Fibroblast of lung (primary cell): Measurements from ENCODE around the gene TAF8. TPM values are rescaled to one million over a fixed set of nuclear protein-coding genes. Genes with fewer than 3 reads are reported as not detected.
"Not testable (repeated sequence)": the region's sequence is repeated elsewhere in the genome, so short reads cannot be mapped to it uniquely, and the experiment has no call there.

Experiments used
- DNase-seq, 2 donors: peaks; one replicate each; pipeline versions ENCODE4 v3.0.0 to v3.0.0-alpha.2; 2010; ENCODE audit warnings: low read depth in 2 of 2
- H2AFZ ChIP-seq: 2 replicates; pipeline ENCODE4 v1.5.1; 2012; ENCODE audit warnings: low read length, control low read depth, inconsistent platforms
- H3K27ac ChIP-seq: 2 replicates; pipeline ENCODE4 v1.5.1; 2011; ENCODE audit warnings: low read length, control low read depth; ENCODE audit not compliant: insufficient read depth
- H3K27me3 ChIP-seq: 2 replicates; pipeline ENCODE4 v1.5.1; 2011; ENCODE audit warnings: mild to moderate bottlenecking, low read length; ENCODE audit not compliant: control insufficient read depth, insufficient read depth
- H3K36me3 ChIP-seq: 2 replicates; pipeline ENCODE4 v1.5.1; 2011; ENCODE audit warnings: low read length; ENCODE audit not compliant: control insufficient read depth, insufficient read depth
- H3K4me1 ChIP-seq: 2 replicates; pipeline ENCODE4 v1.5.1; 2011; ENCODE audit warnings: low read length; ENCODE audit not compliant: control insufficient read depth, insufficient read depth; ENCODE audit errors: extremely low read depth
- H3K4me2 ChIP-seq: 2 replicates; pipeline ENCODE4 v1.5.1; 2011; ENCODE audit warnings: low read length, control low read depth; ENCODE audit not compliant: insufficient read depth; ENCODE audit errors: extremely low read depth
- H3K4me3 ChIP-seq, 4 experiments: fragments of 200-600 bp in 1 of 4; sonication (generic) in 1 of 4; replicated peaks in 1 of 4; 2 replicates each; pipeline ENCODE4 v1.5.1; 2011 to 2016; ENCODE audit warnings: low read length in 4 of 4, low read depth in 3 of 4, mild to moderate bottlenecking in 3 of 4, control low read depth in 2 of 4, inconsistent platforms in 1 of 4, mixed read lengths in 1 of 4; ENCODE audit not compliant: insufficient read depth in 1 of 4; ENCODE audit errors: control extremely low read depth in 1 of 4
- H3K79me2 ChIP-seq: 2 replicates; pipeline ENCODE4 v1.5.1; 2012; ENCODE audit warnings: mild to moderate bottlenecking, low read length, inconsistent platforms; ENCODE audit not compliant: control insufficient read depth, insufficient read depth
- H3K9ac ChIP-seq: 2 replicates; pipeline ENCODE4 v1.5.1; 2011; ENCODE audit warnings: mild to moderate bottlenecking, low read length, control low read depth; ENCODE audit not compliant: insufficient read depth
- H3K9me3 ChIP-seq: 2 replicates; pipeline ENCODE4 v1.5.1; 2012; ENCODE audit warnings: low read depth, low read length; ENCODE audit not compliant: control insufficient read depth, insufficient read depth
- H4K20me1 ChIP-seq: 2 replicates; pipeline ENCODE4 v1.5.1; 2011; ENCODE audit warnings: low read length; ENCODE audit not compliant: control insufficient read depth, insufficient read depth; ENCODE audit errors: extremely low read depth
- EZH2 ChIP-seq: IDR thresholded peaks from 2 replicates; pipeline ENCODE4 v1.5.1; 2012; ENCODE audit warnings: low read length, control low read depth, mild to moderate bottlenecking; ENCODE audit errors: missing control alignments
- polyA minus RNA-seq: library from RNA; depleted of rRNA, polyadenylated mRNA; stranded (reverse); fragments of >200 nt; gene quantifications from 2 replicates; pipeline ENCODE4 v1.2.3, GENCODE V29; 2011; ENCODE audit warnings: low replicate concordance
- polyA plus RNA-seq, 2 donors: library from polyadenylated mRNA; depleted of rRNA in 1 of 2; stranded (reverse) in 1 of 2; unstranded in 1 of 2; fragments of >200 nt; gene quantifications; 2 replicates each; pipeline ENCODE4 v1.2.1, GENCODE V29; 2011 to 2012; ENCODE audit warnings: missing spikeins in 1 of 2
- total RNA-seq: library from RNA; depleted of rRNA; stranded (reverse); fragments of >200 nt; gene quantifications from 2 replicates; pipeline ENCODE4 v1.2.1, GENCODE V29; 2014
- TF ChIP-seq, protein P1 (sequence below), 2 donors: IDR thresholded peaks in 1 of 2; conservative IDR thresholded peaks in 1 of 2; 1 replicate in 1 of 2; 2 replicates in 1 of 2; pipeline ENCODE4 v1.5.1; 2011 to 2012; ENCODE audit warnings: low read length in 2 of 2, control low read depth in 1 of 2, inconsistent platforms in 1 of 2, low read depth in 1 of 2, mild to moderate bottlenecking in 1 of 2

Gene TAF8
- total RNA-seq = 12.6 and 13.9 TPM in 2 replicates
- 14.0 and 17.4 TPM in 2 replicates for polyA plus RNA-seq
- 10.0 and 11.4 TPM in 2 replicates for polyA plus RNA-seq (2012)
- 24.3 and 29.6 TPM in 2 replicates for polyA minus RNA-seq

- H3K4me1 ChIP-seq = peaks cover 9% of the 10 kb centered on the region
- H3K27me3 ChIP-seq = peaks cover 2% of the 10 kb centered on the region
- TF ChIP-seq, protein P1, sequence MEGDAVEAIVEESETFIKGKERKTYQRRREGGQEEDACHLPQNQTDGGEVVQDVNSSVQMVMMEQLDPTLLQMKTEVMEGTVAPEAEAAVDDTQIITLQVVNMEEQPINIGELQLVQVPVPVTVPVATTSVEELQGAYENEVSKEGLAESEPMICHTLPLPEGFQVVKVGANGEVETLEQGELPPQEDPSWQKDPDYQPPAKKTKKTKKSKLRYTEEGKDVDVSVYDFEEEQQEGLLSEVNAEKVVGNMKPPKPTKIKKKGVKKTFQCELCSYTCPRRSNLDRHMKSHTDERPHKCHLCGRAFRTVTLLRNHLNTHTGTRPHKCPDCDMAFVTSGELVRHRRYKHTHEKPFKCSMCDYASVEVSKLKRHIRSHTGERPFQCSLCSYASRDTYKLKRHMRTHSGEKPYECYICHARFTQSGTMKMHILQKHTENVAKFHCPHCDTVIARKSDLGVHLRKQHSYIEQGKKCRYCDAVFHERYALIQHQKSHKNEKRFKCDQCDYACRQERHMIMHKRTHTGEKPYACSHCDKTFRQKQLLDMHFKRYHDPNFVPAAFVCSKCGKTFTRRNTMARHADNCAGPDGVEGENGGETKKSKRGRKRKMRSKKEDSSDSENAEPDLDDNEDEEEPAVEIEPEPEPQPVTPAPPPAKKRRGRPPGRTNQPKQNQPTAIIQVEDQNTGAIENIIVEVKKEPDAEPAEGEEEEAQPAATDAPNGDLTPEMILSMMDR (conservative IDR thresholded peaks at IDR 0.05 in 1 of 2, IDR thresholded peaks at IDR 0.05 in 1 of 2; ENCODE audit: low read depth in 1 of 2, low read length in 2 of 2) = peak in 1 of 2 donors; percentile 2
- TF ChIP-seq EZH2 = no peak
- peak within 1 kb of the TSS; percentile 92 for H3K27ac ChIP-seq
- no peaks in the 10 kb centered on the region for H3K36me3 ChIP-seq
- H3K4me3 ChIP-seq = peak within 1 kb of the TSS; percentile 70 to 91 (median 75)
- peak; percentile 93 to 95 for DNase-seq
- peak within 1 kb of the TSS; percentile 84 for H3K4me2 ChIP-seq
- peak within 1 kb of the TSS; percentile 89 for H3K9ac ChIP-seq
- H4K20me1 ChIP-seq = no peaks in the 10 kb centered on the region
- peak within 1 kb of the TSS; percentile 96 for H2AFZ ChIP-seq
- H3K9me3 ChIP-seq = no peaks in the 10 kb centered on the region
- no peaks in the 10 kb centered on the region for H3K79me2 ChIP-seq
Measured at GRCh38 chr6:42050297-42051267, at the start of gene TAF8. Gene TAF8, plus strand, starts transcription at chr6:42050524. Its CDS starts 18 bp downstream, at chr6:42050542.

- no peaks in the 10 kb centered on the region for H4K20me1 ChIP-seq
- H2AFZ ChIP-seq = no peak overlapping the region
- H3K27me3 ChIP-seq = no peaks in the 10 kb centered on the region
- H3K79me2 ChIP-seq = no peaks in the 10 kb centered on the region
- DNase-seq = no peak
- no peak overlapping the region for H3K4me2 ChIP-seq
- no peak overlapping the region for H3K4me3 ChIP-seq
- TF ChIP-seq, protein P1 (conservative IDR thresholded peaks at IDR 0.05 in 1 of 2, IDR thresholded peaks at IDR 0.05 in 1 of 2; ENCODE audit: low read depth in 1 of 2, low read length in 2 of 2) = no peak
- TF ChIP-seq EZH2 = no peak
- no peak overlapping the region for H3K9ac ChIP-seq
- H3K4me1 ChIP-seq = no peaks in the 10 kb centered on the region
- H3K27ac ChIP-seq = no peak overlapping the region
- H3K36me3 ChIP-seq = no peaks in the 10 kb centered on the region
- H3K9me3 ChIP-seq = no peaks in the 10 kb centered on the region
Measured at GRCh38 chr6:42001506-42001905, 48.8 kb upstream of the TAF8 start.

GRCh38 chr6:42003658-42004057 lies 46.7 kb upstream of the TAF8 start:
- H2AFZ ChIP-seq, H3K9me3 ChIP-seq, H3K9ac ChIP-seq, H3K4me2 ChIP-seq, H3K27me3 ChIP-seq, H3K27ac ChIP-seq, H3K4me1 ChIP-seq, H3K79me2 ChIP-seq, H3K4me3 ChIP-seq, DNase-seq, H4K20me1 ChIP-seq, H3K36me3 ChIP-seq: not testable (repeated sequence)
